ENCODE data around the gene CYP39A1.

- TF ChIP-seq CTCF (IDR thresholded peaks at IDR 0.05) (no peak), HMGXB4 (CRISPR knock-in tag; IDR thresholded peaks at IDR 0.05; ENCODE audit: borderline replicate concordance) (no peak), FOSL2 (IDR thresholded peaks at IDR 0.05) (no peak), FOSL2 (CRISPR knock-in tag; IDR thresholded peaks at IDR 0.05) (no peak), USF2 (IDR thresholded peaks at IDR 0.05) (no peak), MAZ (IDR thresholded peaks at IDR 0.05; ENCODE audit: borderline replicate concordance, low read depth, low read length) (no peak), KDM5A (IDR thresholded peaks at IDR 0.05) (no peak), POLR2A (IDR thresholded peaks at IDR 0.05; ENCODE audit: low read length) (no peak), SMC3 (IDR thresholded peaks at IDR 0.05) (no peak), MYC (IDR thresholded peaks at IDR 0.05; ENCODE audit: borderline replicate concordance, low read length) (no peak), HOXB13 (CRISPR knock-in tag; IDR thresholded peaks at IDR 0.05; ENCODE audit: low read depth) (no peak)
- TF ChIP-seq, protein P1, sequence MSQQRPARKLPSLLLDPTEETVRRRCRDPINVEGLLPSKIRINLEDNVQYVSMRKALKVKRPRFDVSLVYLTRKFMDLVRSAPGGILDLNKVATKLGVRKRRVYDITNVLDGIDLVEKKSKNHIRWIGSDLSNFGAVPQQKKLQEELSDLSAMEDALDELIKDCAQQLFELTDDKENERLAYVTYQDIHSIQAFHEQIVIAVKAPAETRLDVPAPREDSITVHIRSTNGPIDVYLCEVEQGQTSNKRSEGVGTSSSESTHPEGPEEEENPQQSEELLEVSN (IDR thresholded peaks at IDR 0.05; ENCODE audit: borderline replicate concordance, low read depth), result no peak
Observed at GRCh38 chr6:46511320-46511719, 141.3 kb downstream of the CYP39A1 start.

Data from A549 (cell line).